ENCODE data around the gene PPP2R3C.

DNA sequence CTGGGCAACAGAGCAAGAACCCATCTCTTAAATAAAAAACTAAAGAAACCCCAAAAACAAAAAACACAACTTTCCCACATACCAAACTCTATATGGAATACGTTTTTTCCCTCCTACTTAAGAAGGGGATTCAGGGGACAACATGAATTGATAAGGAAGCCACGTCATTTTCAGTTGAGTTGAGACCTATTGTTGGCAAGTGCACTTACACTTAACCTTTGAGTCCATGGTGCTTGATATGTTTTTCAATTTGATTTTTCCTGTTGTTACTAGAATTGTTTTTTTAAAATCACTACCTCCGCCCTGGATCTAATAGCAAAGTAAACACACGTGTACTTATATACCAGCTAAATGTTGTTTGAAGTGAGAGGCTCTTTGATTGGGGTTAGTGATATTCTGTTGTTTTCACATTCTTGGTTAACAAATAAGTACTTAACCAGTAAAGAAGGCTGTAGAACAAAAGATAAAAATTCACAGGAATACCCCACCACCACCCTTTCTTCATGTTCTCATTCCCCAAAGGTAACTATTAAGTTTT lies 73.7 kb downstream of the PPP2R3C start:
- no peak for TF ChIP-seq POLR2A (IDR thresholded peaks at IDR 0.05)
- TF ChIP-seq, protein P1, sequence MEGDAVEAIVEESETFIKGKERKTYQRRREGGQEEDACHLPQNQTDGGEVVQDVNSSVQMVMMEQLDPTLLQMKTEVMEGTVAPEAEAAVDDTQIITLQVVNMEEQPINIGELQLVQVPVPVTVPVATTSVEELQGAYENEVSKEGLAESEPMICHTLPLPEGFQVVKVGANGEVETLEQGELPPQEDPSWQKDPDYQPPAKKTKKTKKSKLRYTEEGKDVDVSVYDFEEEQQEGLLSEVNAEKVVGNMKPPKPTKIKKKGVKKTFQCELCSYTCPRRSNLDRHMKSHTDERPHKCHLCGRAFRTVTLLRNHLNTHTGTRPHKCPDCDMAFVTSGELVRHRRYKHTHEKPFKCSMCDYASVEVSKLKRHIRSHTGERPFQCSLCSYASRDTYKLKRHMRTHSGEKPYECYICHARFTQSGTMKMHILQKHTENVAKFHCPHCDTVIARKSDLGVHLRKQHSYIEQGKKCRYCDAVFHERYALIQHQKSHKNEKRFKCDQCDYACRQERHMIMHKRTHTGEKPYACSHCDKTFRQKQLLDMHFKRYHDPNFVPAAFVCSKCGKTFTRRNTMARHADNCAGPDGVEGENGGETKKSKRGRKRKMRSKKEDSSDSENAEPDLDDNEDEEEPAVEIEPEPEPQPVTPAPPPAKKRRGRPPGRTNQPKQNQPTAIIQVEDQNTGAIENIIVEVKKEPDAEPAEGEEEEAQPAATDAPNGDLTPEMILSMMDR (IDR thresholded peaks at IDR 0.05): no peak
- TF ChIP-seq POLR2AphosphoS5 (IDR thresholded peaks at IDR 0.05): no peak
- no peak for TF ChIP-seq EP300 (IDR thresholded peaks at IDR 0.05)
